Endothelial cell of umbilical vein (primary cell): ENCODE data around the gene PCGF2.

Source experiments
- EZH2 ChIP-seq: IDR thresholded peaks from 2 replicates; pipeline ENCODE4 v1.6.1; 2012; ENCODE audit warnings: borderline replicate concordance, low read depth, mild to moderate bottlenecking, moderate library complexity, low read length, inconsistent platforms; ENCODE audit not compliant: severe bottlenecking
- MYC ChIP-seq: IDR thresholded peaks from one replicate; pipeline ENCODE4 v1.6.1; 2011; ENCODE audit warnings: mild to moderate bottlenecking, low read depth, low read length
- POLR2A ChIP-seq: IDR thresholded peaks from 2 replicates; pipeline ENCODE4 v1.6.1; 2012; ENCODE audit warnings: low read depth, mild to moderate bottlenecking, control low read depth, low read length
- POLR2AphosphoS5 ChIP-seq: IDR thresholded peaks from 2 replicates; pipeline ENCODE4 v1.6.1; 2012; ENCODE audit warnings: low read depth, mild to moderate bottlenecking, control low read depth, low read length, moderate library complexity; ENCODE audit not compliant: insufficient read depth
- TF ChIP-seq, protein P1 (sequence below), 2 donors: IDR thresholded peaks; 1 replicate in 1 of 2; 2 replicates in 1 of 2; pipeline ENCODE4 v1.5.1; 2011; ENCODE audit warnings: low read length in 2 of 2, mild to moderate bottlenecking in 2 of 2, moderate library complexity in 2 of 2, control low read depth in 1 of 2, inconsistent platforms in 1 of 2, low read depth in 1 of 2; ENCODE audit not compliant: insufficient read depth in 1 of 2; ENCODE audit errors: extremely low read depth in 1 of 2
- TF ChIP-seq, protein P2 (sequence below): IDR thresholded peaks from 2 replicates; pipeline ENCODE4 v1.6.1; 2011; ENCODE audit not compliant: insufficient read depth, insufficient read length

DNA sequence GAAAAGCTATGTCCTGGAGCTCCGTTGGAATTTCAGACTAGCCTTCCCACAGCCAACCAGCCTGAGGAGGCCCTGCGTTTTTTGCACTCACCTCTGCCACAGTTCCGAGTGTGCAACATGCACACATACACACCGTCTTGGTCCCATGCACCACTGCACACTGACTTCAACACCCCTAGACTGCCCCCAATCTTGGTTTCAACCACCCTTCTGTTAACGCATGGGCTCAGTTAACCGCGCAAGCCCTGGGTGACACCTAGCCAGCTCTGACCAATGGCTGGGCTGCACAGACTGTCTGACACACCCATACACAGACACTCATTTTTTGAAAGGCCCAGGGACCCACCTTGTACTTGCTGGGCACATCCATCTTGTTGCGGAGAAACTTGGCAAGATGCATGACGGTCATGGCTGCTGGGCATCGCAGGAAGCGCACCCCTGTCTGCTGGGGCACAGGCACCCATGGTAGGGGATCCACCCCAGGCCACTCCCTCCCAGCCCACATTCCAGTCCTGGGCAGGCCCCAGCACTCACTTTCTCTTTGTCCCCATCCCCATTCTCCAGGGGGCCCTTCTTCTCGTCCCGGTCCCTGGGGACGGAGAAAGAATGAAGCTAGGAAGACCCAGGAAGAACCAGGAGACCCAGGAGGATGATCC lies 10.0 kb downstream of the PCGF2 start:
- TF ChIP-seq POLR2AphosphoS5 (no peak), POLR2A (no peak), MYC (no peak), EZH2 (no peak)
- TF ChIP-seq, protein P1, sequence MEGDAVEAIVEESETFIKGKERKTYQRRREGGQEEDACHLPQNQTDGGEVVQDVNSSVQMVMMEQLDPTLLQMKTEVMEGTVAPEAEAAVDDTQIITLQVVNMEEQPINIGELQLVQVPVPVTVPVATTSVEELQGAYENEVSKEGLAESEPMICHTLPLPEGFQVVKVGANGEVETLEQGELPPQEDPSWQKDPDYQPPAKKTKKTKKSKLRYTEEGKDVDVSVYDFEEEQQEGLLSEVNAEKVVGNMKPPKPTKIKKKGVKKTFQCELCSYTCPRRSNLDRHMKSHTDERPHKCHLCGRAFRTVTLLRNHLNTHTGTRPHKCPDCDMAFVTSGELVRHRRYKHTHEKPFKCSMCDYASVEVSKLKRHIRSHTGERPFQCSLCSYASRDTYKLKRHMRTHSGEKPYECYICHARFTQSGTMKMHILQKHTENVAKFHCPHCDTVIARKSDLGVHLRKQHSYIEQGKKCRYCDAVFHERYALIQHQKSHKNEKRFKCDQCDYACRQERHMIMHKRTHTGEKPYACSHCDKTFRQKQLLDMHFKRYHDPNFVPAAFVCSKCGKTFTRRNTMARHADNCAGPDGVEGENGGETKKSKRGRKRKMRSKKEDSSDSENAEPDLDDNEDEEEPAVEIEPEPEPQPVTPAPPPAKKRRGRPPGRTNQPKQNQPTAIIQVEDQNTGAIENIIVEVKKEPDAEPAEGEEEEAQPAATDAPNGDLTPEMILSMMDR (IDR thresholded peaks at IDR 0.05; ENCODE audit: extremely low read depth in 1 of 2, insufficient read depth in 1 of 2, low read depth in 1 of 2, low read length in 2 of 2): no peak
- TF ChIP-seq, protein P2, sequence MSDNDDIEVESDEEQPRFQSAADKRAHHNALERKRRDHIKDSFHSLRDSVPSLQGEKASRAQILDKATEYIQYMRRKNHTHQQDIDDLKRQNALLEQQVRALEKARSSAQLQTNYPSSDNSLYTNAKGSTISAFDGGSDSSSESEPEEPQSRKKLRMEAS: no peak
